Measurements from ENCODE around the gene RBM20.
A peak's percentile ranks its signal among the peaks of the same experiment; 100 is the strongest.
"Not testable (repeated sequence)": the region's sequence is repeated elsewhere in the genome, so short reads cannot be mapped to it uniquely, and the experiment has no call there.

RBM20 gene

DNA sequence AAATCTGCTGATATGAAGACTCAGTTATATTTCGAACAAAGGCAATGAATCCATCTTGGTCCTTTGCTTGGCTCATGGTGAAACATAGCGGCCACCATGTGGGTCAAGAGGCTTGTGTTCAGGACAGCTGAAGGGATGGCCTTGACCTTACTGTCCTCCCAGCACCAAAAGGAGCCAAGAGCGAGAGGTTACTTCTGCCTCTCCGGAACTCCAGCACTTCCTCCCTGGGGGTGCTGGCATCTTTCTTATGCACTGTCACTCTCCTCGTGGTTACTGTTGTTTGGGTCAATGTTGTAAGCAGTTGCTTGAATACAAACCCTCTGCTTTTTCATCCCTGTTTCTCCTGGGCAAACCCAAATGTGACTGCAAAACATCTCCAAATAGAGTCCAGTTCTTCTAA, 100.6 kb downstream of the RBM20 start:
- no peak for DNase-seq

DNA sequence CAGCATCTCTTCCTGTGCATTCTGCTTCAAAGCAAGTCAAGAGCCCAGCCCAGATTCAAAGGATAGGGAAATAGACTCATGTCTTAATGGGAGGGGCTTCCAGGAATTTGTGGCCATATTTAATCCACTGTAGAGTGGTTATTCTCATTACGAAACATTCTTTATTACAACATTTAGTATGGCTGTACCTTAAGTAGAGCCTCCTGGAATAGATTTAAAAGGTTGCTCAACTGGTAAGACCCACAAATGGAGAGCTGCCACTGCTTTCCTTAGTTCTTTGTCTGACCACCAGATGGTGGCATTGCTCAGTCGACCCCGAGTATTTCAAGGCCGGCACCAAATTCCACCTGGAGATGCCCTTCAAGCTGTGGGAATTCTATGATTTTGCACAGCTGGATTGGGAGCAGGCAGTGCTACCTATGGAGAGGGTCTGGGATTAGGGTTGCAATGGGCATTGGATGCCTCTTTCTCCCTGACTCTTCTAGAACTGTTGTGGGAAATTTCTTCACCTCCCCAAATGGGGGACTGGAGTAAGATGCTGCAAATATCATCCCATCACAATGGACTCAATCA, 102.2 kb downstream of the RBM20 start:
- peak in 1 of 4 experiments; percentile 22 for DNase-seq

DNA sequence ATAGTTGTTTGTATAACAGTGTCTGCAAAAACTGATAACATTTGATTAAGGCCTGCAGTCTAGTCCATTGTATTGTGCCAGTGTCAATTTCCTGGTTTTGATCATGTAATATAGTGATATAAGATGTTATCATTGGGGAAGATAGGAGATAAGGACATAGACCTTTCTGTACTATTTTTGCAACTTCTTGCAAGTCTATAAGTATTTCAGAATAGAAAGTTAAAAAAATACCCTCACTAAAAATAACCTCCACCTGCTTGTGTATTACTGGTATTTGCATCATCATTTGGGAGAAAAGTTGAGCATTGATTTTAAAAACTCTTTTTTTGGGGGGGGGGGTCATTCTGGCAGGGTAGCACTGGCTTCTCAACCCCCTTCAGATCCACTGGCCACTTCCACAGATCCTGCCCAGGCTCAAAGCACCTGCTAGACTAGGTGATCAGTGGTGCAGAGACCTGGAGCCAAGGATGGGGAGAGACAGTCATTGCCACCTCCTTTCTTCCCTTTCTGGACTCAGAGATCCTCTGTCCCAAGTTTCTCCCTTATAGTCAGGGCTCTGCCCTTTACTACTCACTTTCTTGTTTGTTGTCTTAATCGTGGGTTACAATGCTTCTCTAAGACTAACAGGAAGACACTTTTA, 103.0 kb downstream of the RBM20 start:
- DNase-seq: no peak

DNA sequence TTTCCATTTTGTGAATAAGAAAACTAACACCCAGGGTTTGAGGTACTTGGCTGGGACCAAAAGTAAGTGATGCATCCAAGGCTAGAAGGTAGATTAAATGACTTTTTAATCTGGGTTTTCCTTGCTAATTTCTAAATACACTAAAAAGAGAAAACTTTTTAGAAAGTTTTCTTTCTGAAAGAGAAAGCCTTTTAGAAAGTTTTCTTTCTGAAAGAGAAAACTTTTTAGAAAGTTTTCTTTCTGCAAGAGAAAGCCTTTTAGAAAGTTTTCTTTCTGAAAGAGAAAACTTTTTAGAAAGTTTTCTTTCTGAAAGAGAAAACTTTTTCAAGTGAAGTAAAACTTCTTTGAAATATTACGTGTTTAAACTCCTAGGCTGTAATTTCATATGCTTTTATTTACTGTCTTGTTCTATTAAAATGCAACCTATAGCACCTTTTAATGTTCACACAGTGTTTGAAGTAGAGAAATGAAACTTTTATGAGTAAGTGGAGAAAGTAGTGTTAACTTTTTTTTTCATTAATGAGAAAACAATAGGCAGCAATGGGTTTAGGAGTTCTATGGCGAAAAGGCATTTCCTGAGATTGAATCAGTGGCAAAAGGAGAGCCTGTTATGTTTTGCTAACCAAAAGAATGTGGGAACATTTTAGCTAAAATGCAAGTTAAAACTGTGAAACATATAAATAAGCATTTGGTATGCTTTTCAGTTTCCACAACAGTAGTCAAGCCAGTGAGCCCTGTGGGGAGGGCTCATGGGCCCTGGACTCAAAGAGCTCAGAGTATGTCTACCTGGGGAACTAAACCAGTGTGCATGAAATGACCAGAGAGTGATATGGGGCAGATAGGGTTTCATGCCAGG, 103.7 kb downstream of the RBM20 start:
- DNase-seq: no peak

DNA sequence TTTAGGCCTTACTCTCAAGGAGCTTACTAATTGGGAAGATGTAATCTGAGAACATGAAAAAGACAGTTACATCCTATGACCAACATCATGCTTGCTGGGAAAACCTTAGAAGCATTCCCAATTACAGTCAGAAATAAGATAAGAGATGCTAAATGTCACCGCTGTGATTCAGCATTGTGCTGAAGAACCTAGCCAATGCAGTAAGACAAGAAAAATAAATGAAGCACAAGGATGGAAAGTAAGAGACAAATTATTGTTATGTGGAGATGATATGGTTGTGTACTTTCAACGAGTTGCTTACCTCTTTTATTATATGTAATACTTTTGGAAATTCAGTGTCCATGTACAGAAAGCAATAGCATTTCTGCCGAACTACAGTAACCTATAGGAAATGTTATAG, 104.8 kb downstream of the RBM20 start:
- no peak for DNase-seq

DNA sequence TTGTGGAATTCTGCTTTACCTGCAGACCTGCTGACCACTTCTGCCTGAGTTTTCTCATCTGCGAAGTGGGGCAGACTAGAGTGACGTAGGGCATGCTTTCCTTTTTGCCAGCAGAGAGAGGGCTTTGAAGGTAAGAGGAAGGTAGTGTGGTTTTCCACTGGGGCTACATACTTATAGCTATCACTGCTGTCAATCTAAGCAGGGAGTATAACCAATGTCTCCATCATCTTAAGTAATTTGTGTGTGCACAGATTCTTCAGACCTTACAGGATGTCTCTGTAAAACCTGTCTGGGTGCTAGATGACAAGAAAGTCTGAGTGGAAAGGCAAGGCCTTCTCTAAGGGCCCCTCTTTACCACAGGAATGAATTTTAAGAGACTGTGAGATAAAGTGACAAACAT, 106.8 kb downstream of the RBM20 start:
- no peak for DNase-seq

DNA sequence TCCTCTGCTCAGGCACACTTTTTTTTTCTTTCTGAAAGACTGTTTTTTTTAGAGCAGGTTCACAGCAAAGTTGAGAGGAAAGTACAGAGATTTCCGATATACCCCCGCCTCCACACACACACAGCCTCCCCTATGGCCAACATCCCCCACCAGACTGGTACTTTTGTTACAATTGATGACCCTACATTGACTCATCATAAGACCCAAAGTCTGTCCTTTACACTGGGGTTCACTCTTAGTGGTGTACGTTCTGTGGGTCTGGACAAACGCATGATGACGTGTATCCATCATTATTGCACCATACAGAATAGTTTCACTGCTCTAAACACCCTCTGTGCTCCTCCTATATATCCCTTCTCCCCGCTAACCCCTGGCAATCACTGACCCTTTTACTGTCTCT, 107.7 kb downstream of the RBM20 start:
- DNase-seq: no peak

GRCh38 chr10:110753462-110753861, 109.3 kb downstream of the RBM20 start:
- no peak for DNase-seq

GRCh38 chr10:110754375-110755105, 110.4 kb downstream of the RBM20 start:
- DNase-seq: no peak

DNA sequence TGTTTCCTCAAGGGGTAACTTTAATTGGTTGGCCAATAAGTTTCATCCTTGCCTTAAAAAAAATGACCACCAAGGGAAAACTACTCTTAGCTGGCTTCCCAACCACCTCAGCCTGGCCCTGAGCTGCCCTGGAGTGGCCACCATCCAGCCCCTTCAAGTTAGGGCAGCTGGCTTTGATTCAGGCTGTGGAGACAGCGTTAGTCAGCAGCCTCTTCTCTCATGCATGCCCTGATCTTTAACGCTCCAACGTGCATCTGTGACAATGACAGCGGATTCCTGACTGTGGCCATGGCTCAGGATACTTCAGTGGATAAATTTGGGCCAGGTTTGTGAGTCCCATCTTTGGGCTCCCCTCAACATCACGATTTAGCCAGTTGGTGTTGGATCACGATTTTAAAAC, 111.6 kb downstream of the RBM20 start:
- no peak for DNase-seq

DNA sequence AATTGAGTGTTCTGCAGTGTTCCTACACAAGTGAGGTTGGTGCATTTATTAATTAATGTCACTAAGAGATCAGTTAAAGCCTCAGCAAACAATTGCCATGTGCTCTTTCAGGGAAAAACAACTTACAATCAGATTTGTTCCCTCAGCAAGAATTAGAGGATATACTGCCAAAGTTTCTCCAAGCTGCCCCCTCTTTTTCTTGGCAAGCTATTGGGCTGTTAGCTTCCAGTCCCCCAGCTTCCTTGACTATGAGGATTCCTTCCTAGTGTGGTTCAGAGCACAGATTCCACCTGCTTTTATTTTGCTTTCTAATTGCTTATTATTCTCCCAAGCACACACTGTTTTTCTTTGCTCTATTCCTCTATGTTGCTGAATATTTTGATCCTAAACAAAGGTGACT, 112.7 kb downstream of the RBM20 start:
- no peak for DNase-seq

DNA sequence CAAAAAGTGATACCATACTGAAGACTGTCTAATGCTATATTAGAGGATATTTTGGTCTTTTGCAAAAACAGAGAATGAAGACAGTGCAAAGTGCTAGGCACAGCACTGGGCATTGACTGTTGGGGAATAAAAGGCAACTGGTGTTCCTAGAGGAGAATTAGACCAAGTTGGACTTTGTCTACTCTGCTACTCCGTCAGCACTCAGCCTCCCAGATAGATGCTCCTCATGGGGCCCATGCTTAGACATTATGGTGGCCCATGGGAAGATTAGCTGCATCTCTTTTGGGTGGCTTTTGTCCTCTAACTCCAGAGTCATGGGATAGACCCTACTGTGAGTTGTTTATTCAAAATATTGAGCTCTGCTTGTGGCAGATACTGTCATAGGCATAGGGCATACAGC, 113.5 kb downstream of the RBM20 start:
- no peak for DNase-seq

GRCh38 chr10:110758128-110758765, 114.1 kb downstream of the RBM20 start:
- DNase-seq: no peak

DNA sequence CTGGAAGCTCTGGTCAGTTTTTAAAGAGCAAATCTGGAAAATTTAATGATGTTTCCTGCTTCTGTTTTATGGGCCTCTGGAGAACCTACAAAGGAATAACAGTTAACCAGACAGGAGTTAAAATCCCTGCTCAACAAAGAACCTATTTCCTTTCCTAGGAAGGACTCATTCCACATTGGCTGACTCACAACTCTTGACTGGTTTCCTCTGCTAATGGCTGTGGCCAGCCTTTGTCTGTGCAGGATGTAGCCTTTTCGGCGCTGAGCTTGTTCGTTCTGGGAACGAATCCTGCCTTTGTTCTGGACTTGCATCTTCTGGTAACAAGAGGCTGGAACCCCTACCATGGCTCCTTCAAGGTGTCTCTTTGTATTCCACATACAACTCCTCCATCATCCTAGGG, 114.8 kb downstream of the RBM20 start:
- DNase-seq: no peak

- no peak for DNase-seq
Observed at GRCh38 chr10:110759523-110759922, 115.4 kb downstream of the RBM20 start.

GRCh38 chr10:110762109-110762848, 118.1 kb downstream of the RBM20 start:
- no peak for DNase-seq

DNA sequence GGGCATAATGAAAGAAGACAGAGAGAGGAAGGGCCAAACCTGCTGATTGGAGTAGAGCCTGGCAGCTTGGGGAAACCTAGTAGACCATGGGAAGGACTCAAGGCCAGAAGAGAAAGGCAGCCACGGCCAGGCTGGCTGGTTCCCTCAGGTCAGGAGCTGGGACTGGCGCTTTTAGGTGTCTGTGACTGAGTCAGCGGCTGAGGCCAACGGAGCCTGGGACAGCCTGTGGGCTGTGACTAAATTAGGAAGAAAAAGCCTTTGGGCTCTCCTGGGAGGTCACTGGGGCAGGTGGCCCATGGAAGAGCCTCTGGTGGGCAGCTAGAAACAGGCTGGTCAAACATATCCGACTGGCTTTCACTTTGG, 118.7 kb downstream of the RBM20 start:
- no peak for DNase-seq

GRCh38 chr10:110764378-110764777, 120.2 kb downstream of the RBM20 start:
- no peak for DNase-seq

GRCh38 chr10:110764793-110765512, 120.8 kb downstream of the RBM20 start:
- no peak for DNase-seq

- DNase-seq: no peak
Observed at GRCh38 chr10:110765513-110766319, 121.6 kb downstream of the RBM20 start.

- not testable (repeated sequence) for DNase-seq
Observed at GRCh38 chr10:110767601-110768000, 123.5 kb downstream of the RBM20 start.
